Measurements from ENCODE around the gene COG4. TPM values are rescaled to one million over a fixed set of nuclear protein-coding genes. Genes with fewer than 3 reads are reported as not detected.
"Not testable (repeated sequence)": the region's sequence is repeated elsewhere in the genome, so short reads cannot be mapped to it uniquely, and the experiment has no call there.

The COG4 gene
- total RNA-seq, 2 experiments from 2014 or later = 62.1 to 71.3 TPM

- H3K27ac Mint-ChIP-seq = no peak overlapping the region
- POLR2A ChIA-PET = no interaction called here
- CTCF ChIA-PET = interaction anchor here (1.1 to 1.5 kb wide), 3 partner anchors 22 to 45 kb away, joined by 4 to 7 read pairs (median 5); no protein-coding TSS in a partner anchor
Observed at GRCh38 chr16:70553645-70554044, 30.3 kb upstream of the COG4 start.

GRCh38 chr16:70552675-70553074 is 29.3 kb upstream of the COG4 start:
- ATAC-seq (no peak), DNase-seq (no peak)
- Mint-ChIP-seq H3K27ac (no peak overlapping the region), H3K4me1 (ENCODE audit: low read depth) (peaks cover 18% of the 10 kb centered on the region), H3K36me3 (ENCODE audit: low read depth) (peaks cover 81% of the 10 kb centered on the region), H3K9me3 (ENCODE audit: insufficient read depth) (no peaks in the 10 kb centered on the region), H3K27me3 (ENCODE audit: low read depth) (no peaks in the 10 kb centered on the region), H3K4me3 (no peak overlapping the region)
- ChIA-PET CTCF (interaction anchor here (1.2 to 1.5 kb wide), 4 partner anchors 10 to 44 kb away, joined by 3 to 4 read pairs (median 3); no protein-coding TSS in a partner anchor), POLR2A (no interaction called here)

More at GRCh38 chr16:70553645-70554044, 30.3 kb upstream of the COG4 start:
- ATAC-seq (no peak), DNase-seq (no peak)
- H3K4me3 Mint-ChIP-seq = no peak overlapping the region
- peaks cover 79% of the 10 kb centered on the region for H3K36me3 Mint-ChIP-seq (ENCODE audit: low read depth)
- no peaks in the 10 kb centered on the region for H3K9me3 Mint-ChIP-seq (ENCODE audit: insufficient read depth)
- peaks cover 11% of the 10 kb centered on the region for H3K4me1 Mint-ChIP-seq (ENCODE audit: low read depth)
- no peaks in the 10 kb centered on the region for H3K27me3 Mint-ChIP-seq (ENCODE audit: low read depth)

GRCh38 chr16:70551788-70552187 is 28.4 kb upstream of the COG4 start:
- ChIA-PET POLR2A (interaction anchor here (0.6 to 0.8 kb wide), 5 partner anchors 11 to 294 kb away, joined by 3 to 4 read pairs (median 3); no protein-coding TSS in a partner anchor), CTCF (interaction anchor here (1.1 to 1.4 kb wide), 4 partner anchors 10 to 184 kb away, joined by 3 read pairs; no protein-coding TSS in a partner anchor)
- peaks cover 18% of the 10 kb centered on the region for H3K4me1 Mint-ChIP-seq (ENCODE audit: low read depth)
- no peak overlapping the region for H3K27ac Mint-ChIP-seq
- ATAC-seq = no peak
- no peak for DNase-seq
- H3K27me3 Mint-ChIP-seq (ENCODE audit: low read depth) = no peaks in the 10 kb centered on the region
- no peaks in the 10 kb centered on the region for H3K9me3 Mint-ChIP-seq (ENCODE audit: insufficient read depth)
- no peak overlapping the region for H3K4me3 Mint-ChIP-seq
- peaks cover 78% of the 10 kb centered on the region for H3K36me3 Mint-ChIP-seq (ENCODE audit: low read depth)

GRCh38 chr16:70550082-70550481 is 26.7 kb upstream of the COG4 start:
- H3K36me3 Mint-ChIP-seq (ENCODE audit: low read depth) = peaks cover 74% of the 10 kb centered on the region
- POLR2A ChIA-PET = no interaction called here
- CTCF ChIA-PET = no interaction called here

GRCh38 chr16:70548936-70549335 is 25.6 kb upstream of the COG4 start:
- H3K4me1 Mint-ChIP-seq (ENCODE audit: low read depth) = peaks cover 18% of the 10 kb centered on the region
- no peak overlapping the region for H3K4me3 Mint-ChIP-seq
- ChIA-PET POLR2A (interaction anchor here (1.6 kb wide), 1 partner anchor 15 kb away, joined by 7 read pairs; no protein-coding TSS in a partner anchor), CTCF (interaction anchor here (0.9 to 1.6 kb wide), 7 partner anchors 10 to 189 kb away, joined by 3 to 6 read pairs (median 3); no protein-coding TSS in a partner anchor)
- H3K27ac Mint-ChIP-seq = no peak overlapping the region
- H3K27me3 Mint-ChIP-seq (ENCODE audit: low read depth) = no peaks in the 10 kb centered on the region
- ATAC-seq (no peak), DNase-seq (no peak)
- no peaks in the 10 kb centered on the region for H3K9me3 Mint-ChIP-seq (ENCODE audit: insufficient read depth)
- H3K36me3 Mint-ChIP-seq (ENCODE audit: low read depth) = peaks cover 72% of the 10 kb centered on the region

More at GRCh38 chr16:70550082-70550481, 26.7 kb upstream of the COG4 start:
- Mint-ChIP-seq H3K4me1 (ENCODE audit: low read depth) (peaks cover 18% of the 10 kb centered on the region), H3K4me3 (no peak overlapping the region), H3K27me3 (ENCODE audit: low read depth) (no peaks in the 10 kb centered on the region), H3K27ac (peak overlapping the region; percentile 35), H3K9me3 (ENCODE audit: insufficient read depth) (no peaks in the 10 kb centered on the region)
- DNase-seq (no peak), ATAC-seq (no peak)

- POLR2A ChIA-PET = interaction anchor here (1.0 kb wide), 1 partner anchor 16 kb away, joined by 3 read pairs; no protein-coding TSS in a partner anchor
- ATAC-seq (no peak), DNase-seq (no peak)
- H3K27me3 Mint-ChIP-seq (ENCODE audit: low read depth) = no peaks in the 10 kb centered on the region
- H3K9me3 Mint-ChIP-seq (ENCODE audit: insufficient read depth) = no peaks in the 10 kb centered on the region
- no peak overlapping the region for H3K4me3 Mint-ChIP-seq
- H3K27ac Mint-ChIP-seq = no peak overlapping the region
- peaks cover 70% of the 10 kb centered on the region for H3K36me3 Mint-ChIP-seq (ENCODE audit: low read depth)
- CTCF ChIA-PET = interaction anchor here (0.7 kb wide), 1 partner anchor 35 kb away, joined by 3 read pairs; no protein-coding TSS in a partner anchor
- peaks cover 14% of the 10 kb centered on the region for H3K4me1 Mint-ChIP-seq (ENCODE audit: low read depth)
Observed at GRCh38 chr16:70544548-70544947, 21.2 kb upstream of the COG4 start.

GRCh38 chr16:70540994-70541393 is 17.6 kb upstream of the COG4 start:
- peaks cover 69% of the 10 kb centered on the region for H3K36me3 Mint-ChIP-seq (ENCODE audit: low read depth)
- H3K27me3 Mint-ChIP-seq (ENCODE audit: low read depth) = no peaks in the 10 kb centered on the region
- ChIA-PET CTCF (interaction anchor here (1.3 kb wide), 2 partner anchors 27 to 32 kb away, joined by 3 read pairs; no protein-coding TSS in a partner anchor), POLR2A (interaction anchor here (1.3 kb wide), 1 partner anchor 17 kb away, joined by 3 read pairs; no protein-coding TSS in a partner anchor)
- DNase-seq = no peak
- H3K27ac Mint-ChIP-seq = no peak overlapping the region
- H3K9me3 Mint-ChIP-seq (ENCODE audit: insufficient read depth) = no peaks in the 10 kb centered on the region
- no peak overlapping the region for H3K4me3 Mint-ChIP-seq
- H3K4me1 Mint-ChIP-seq (ENCODE audit: low read depth) = peaks cover 2% of the 10 kb centered on the region
- ATAC-seq = no peak

- Mint-ChIP-seq H3K4me1 (ENCODE audit: low read depth) (peaks cover 22% of the 10 kb centered on the region), H3K27me3 (ENCODE audit: low read depth) (no peaks in the 10 kb centered on the region), H3K27ac (peak overlapping the region; percentile 6), H3K4me3 (no peak overlapping the region), H3K9me3 (ENCODE audit: insufficient read depth) (no peaks in the 10 kb centered on the region), H3K36me3 (ENCODE audit: low read depth) (peaks cover 71% of the 10 kb centered on the region)
- CTCF ChIA-PET = interaction anchor here (1.1 to 2.1 kb wide), 3 partner anchors 10 to 26 kb away, joined by 3 to 11 read pairs (median 6); no protein-coding TSS in a partner anchor
- DNase-seq (no peak), ATAC-seq (no peak)
- POLR2A ChIA-PET = interaction anchor here (2.2 kb wide), 1 partner anchor 13 kb away, joined by 7 read pairs; no protein-coding TSS in a partner anchor
Observed at GRCh38 chr16:70534971-70535370, 11.6 kb upstream of the COG4 start.

GRCh38 chr16:70529954-70530353 is 6.6 kb upstream of the COG4 start:
- H3K27ac Mint-ChIP-seq; H3K9me3 Mint-ChIP-seq (ENCODE audit: insufficient read depth); POLR2A ChIA-PET; H3K27me3 Mint-ChIP-seq (ENCODE audit: low read depth); ATAC-seq; H3K4me3 Mint-ChIP-seq; DNase-seq: not testable (repeated sequence)
- peaks cover 50% of the 10 kb centered on the region for H3K4me1 Mint-ChIP-seq (ENCODE audit: low read depth)
- H3K36me3 Mint-ChIP-seq (ENCODE audit: low read depth) = peaks cover 77% of the 10 kb centered on the region
- CTCF ChIA-PET = interaction anchor here (1.0 to 3.2 kb wide), 3 partner anchors 10 to 21 kb away, joined by 3 to 12 read pairs (median 3); no protein-coding TSS in a partner anchor

- ChIA-PET CTCF (interaction anchor here (0.6 to 1.7 kb wide), 2 partner anchors 20 to 159 kb away, joined by 3 to 5 read pairs; no protein-coding TSS in a partner anchor), POLR2A (interaction anchor here (0.7 to 1.0 kb wide), 2 partner anchors 15 to 148 kb away, joined by 3 to 4 read pairs; no protein-coding TSS in a partner anchor)
- no peak for ATAC-seq
- H3K4me3 Mint-ChIP-seq = peak overlapping the region; percentile 2
- peak; percentile 34 for DNase-seq
- H3K27ac Mint-ChIP-seq = no peak overlapping the region
- H3K36me3 Mint-ChIP-seq (ENCODE audit: low read depth) = peaks cover 75% of the 10 kb centered on the region
- no peaks in the 10 kb centered on the region for H3K27me3 Mint-ChIP-seq (ENCODE audit: low read depth)
- H3K9me3 Mint-ChIP-seq (ENCODE audit: insufficient read depth) = no peaks in the 10 kb centered on the region
- H3K4me1 Mint-ChIP-seq (ENCODE audit: low read depth) = peaks cover 49% of the 10 kb centered on the region
Observed at GRCh38 chr16:70529051-70529777, 5.9 kb upstream of the COG4 start.

GRCh38 chr16:70527315-70527996 is 4.1 kb upstream of the COG4 start:
- ATAC-seq (no peak), DNase-seq (no peak)
- Mint-ChIP-seq H3K4me1 (ENCODE audit: low read depth) (peaks cover 46% of the 10 kb centered on the region), H3K27me3 (ENCODE audit: low read depth) (no peaks in the 10 kb centered on the region), H3K4me3 (peak overlapping the region; percentile 98), H3K27ac (peak overlapping the region; percentile 66), H3K36me3 (ENCODE audit: low read depth) (peaks cover 70% of the 10 kb centered on the region), H3K9me3 (ENCODE audit: insufficient read depth) (no peaks in the 10 kb centered on the region)
- ChIA-PET POLR2A (no interaction called here), CTCF (interaction anchor here (1.0 to 1.7 kb wide), 2 partner anchors 18 to 171 kb away, joined by 3 to 5 read pairs; no protein-coding TSS in a partner anchor)
